GM21381 (cell line): Measurements from ENCODE around the gene ORMDL1.
A peak's percentile ranks its signal among the peaks of the same experiment; 100 is the strongest.

Experiments
- ATAC-seq: cut with Tn5 transposase; IDR thresholded peaks from one replicate; pipeline ENCODE4 v1.9.1; 2021; ENCODE audit warnings: mild to moderate bottlenecking, moderate library complexity; ENCODE audit not compliant: unreplicated experiment

ORMDL1 gene

GRCh38 chr2:189783927-189784867 lies at the start of gene ORMDL1, which contains the start of gene PMS1:
Gene ORMDL1 (minus strand): TSS chr2:189784339. CDS start chr2:189782595, 1,744 bp downstream.
Gene PMS1 (plus strand): TSS chr2:189784450. CDS start chr2:189791810, 7,360 bp downstream.
- peak; percentile 94 for ATAC-seq

GRCh38 chr2:189830510-189830909 lies 46.4 kb upstream of the ORMDL1 start:
- ATAC-seq = no peak

- no peak for ATAC-seq
These were observed 45.1 kb upstream of the ORMDL1 start for GRCh38 chr2:189829102-189829833.

- no peak for ATAC-seq
These were observed 41.9 kb upstream of the ORMDL1 start for GRCh38 chr2:189826039-189826438.

- ATAC-seq = no peak
These were observed 40.7 kb upstream of the ORMDL1 start for GRCh38 chr2:189824694-189825396.

GRCh38 chr2:189821953-189822748 lies 38.0 kb upstream of the ORMDL1 start:
- ATAC-seq = no peak

- no peak for ATAC-seq
These were observed 35.2 kb upstream of the ORMDL1 start for GRCh38 chr2:189819297-189819704.

- no peak for ATAC-seq
These were observed 34.3 kb upstream of the ORMDL1 start for GRCh38 chr2:189818249-189819038.

- ATAC-seq = no peak
These were observed 19.3 kb upstream of the ORMDL1 start for GRCh38 chr2:189803431-189803830.

- no peak for ATAC-seq
These were observed 18.3 kb upstream of the ORMDL1 start for GRCh38 chr2:189802396-189802912.

- no peak for ATAC-seq
These were observed 15.4 kb upstream of the ORMDL1 start for GRCh38 chr2:189799531-189799930.

GRCh38 chr2:189799030-189799331 lies 14.8 kb upstream of the ORMDL1 start:
- no peak for ATAC-seq

GRCh38 chr2:189798312-189799029 lies 14.3 kb upstream of the ORMDL1 start:
- peak; percentile 77 for ATAC-seq

GRCh38 chr2:189797902-189798301 lies 13.8 kb upstream of the ORMDL1 start:
- no peak for ATAC-seq

- ATAC-seq = no peak
These were observed 10.2 kb upstream of the ORMDL1 start for GRCh38 chr2:189794310-189794709.

- ATAC-seq = no peak
These were observed 7.4 kb upstream of the ORMDL1 start for GRCh38 chr2:189791338-189792042.

GRCh38 chr2:189783451-189783926 lies 650 bp downstream of the ORMDL1 start:
- ATAC-seq = peak; percentile 9

- no peak for ATAC-seq
These were observed 1.9 kb downstream of the ORMDL1 start for GRCh38 chr2:189782221-189782671.
